GM12878 (cell line): Measurements from ENCODE around the gene PPARA. TPM values are rescaled to one million over a fixed set of nuclear protein-coding genes. Genes with fewer than 3 reads are reported as not detected.
A peak's percentile ranks its signal among the peaks of the same experiment; 100 is the strongest.

Experiments
- BCL3 ChIP-seq: IDR thresholded peaks from 2 replicates; pipeline ENCODE4 v1.6.1; 2011; ENCODE audit warnings: borderline replicate concordance, low read depth, mild to moderate bottlenecking, moderate library complexity, low read length; ENCODE audit not compliant: insufficient read depth, poor library complexity, severe bottlenecking
- CBFB ChIP-seq: IDR thresholded peaks from 2 replicates; pipeline ENCODE4 v1.6.1; 2016; ENCODE audit warnings: antibody characterized with exemption, low read depth
- CREM ChIP-seq: IDR thresholded peaks from 2 replicates; pipeline ENCODE4 v1.6.1; 2014; ENCODE audit warnings: antibody characterized with exemption, low read depth
- EZH2 ChIP-seq: IDR thresholded peaks from 2 replicates; pipeline ENCODE4 v1.6.1; 2012; ENCODE audit warnings: low read depth, mild to moderate bottlenecking, control low read depth, inconsistent platforms, low read length, borderline replicate concordance; ENCODE audit not compliant: control insufficient read depth
- IKZF2 ChIP-seq, 2 experiments: fragments of 450-650 bp; IDR thresholded peaks; 2 replicates each; pipeline ENCODE4 v1.6.1; 2017; ENCODE audit warnings: mild to moderate bottlenecking in 2 of 2, moderate library complexity in 2 of 2
- MTA2 ChIP-seq: fragments of 450-650 bp; IDR thresholded peaks from 2 replicates; pipeline ENCODE4 v1.6.1; 2016; ENCODE audit warnings: low read depth, mild to moderate bottlenecking, moderate library complexity
- PAX5 ChIP-seq: IDR thresholded peaks from 2 replicates; pipeline ENCODE4 v1.6.1; 2011; ENCODE audit warnings: low read depth, low read length, borderline replicate concordance
- POU2F2 ChIP-seq: IDR thresholded peaks from 3 replicates; pipeline ENCODE4 v1.6.1; 2011; ENCODE audit warnings: low read depth, mild to moderate bottlenecking, low read length, borderline replicate concordance
- SMAD5 ChIP-seq: IDR thresholded peaks from 2 replicates; pipeline ENCODE4 v1.6.1; 2016; ENCODE audit warnings: antibody characterized with exemption, low read depth
- SP1 ChIP-seq: IDR thresholded peaks from one replicate; pipeline ENCODE4 v1.6.1; 2011; ENCODE audit warnings: low read depth, low read length
- USF1 ChIP-seq: IDR thresholded peaks from 2 replicates; pipeline ENCODE4 v1.6.1; 2011; ENCODE audit warnings: borderline replicate concordance, low read depth, mild to moderate bottlenecking, moderate library complexity, mixed read lengths, low read length; ENCODE audit not compliant: insufficient read depth; ENCODE audit errors: extremely low read length
- WRNIP1 ChIP-seq: IDR thresholded peaks from 2 replicates; pipeline ENCODE4 v1.6.1; 2011; ENCODE audit warnings: low read depth, low read length, improper control_type of control experiment, borderline replicate concordance
- ZBED1 ChIP-seq: IDR thresholded peaks from 2 replicates; pipeline ENCODE4 v1.6.1; 2016; ENCODE audit warnings: borderline replicate concordance
- ZNF687 ChIP-seq: fragments of 450-650 bp; IDR thresholded peaks from 2 replicates; pipeline ENCODE4 v1.6.1; 2017; ENCODE audit warnings: mild to moderate bottlenecking, moderate library complexity
- polyA plus RNA-seq, 11 experiments: library from polyadenylated mRNA; depleted of rRNA in 4 of 11; unstranded in 6 of 11; stranded (reverse) in 5 of 11; fragments of >200 nt; fragmentation: Nextera tagmentation in 4 of 11; fragmentation: Illumina TruSeq in 1 of 11; extraction: Ambion mirVana in 4 of 11; extraction: Trizol in 1 of 11; gene quantifications; 1 replicate in 1 of 11; 2 replicates in 10 of 11; pipeline versions ENCODE4 v1.2.1 to v1.2.3, GENCODE V29; 2011 to 2016; ENCODE audit warnings: inconsistent platforms in 2 of 11, missing spikeins in 2 of 11, low read depth in 1 of 11
- total RNA-seq, 4 experiments: library from RNA; depleted of rRNA in 3 of 4; stranded (reverse); fragments of >200 nt in 3 of 4; fragmentation: Illumina TruSeq in 1 of 4; extraction: Trizol in 1 of 4; gene quantifications; 2 replicates each; pipeline versions ENCODE4 v1.2.1 to v1.2.3, GENCODE V29; 2013 to 2021
- TF ChIP-seq, protein P1 (sequence below): fragments of 150-350 bp; IDR thresholded peaks from 2 replicates; pipeline ENCODE4 v1.6.1; 2016; ENCODE audit warnings: low read depth, low read length
- TF ChIP-seq, protein P2 (sequence below), 3 experiments: IDR thresholded peaks in 2 of 3; conservative IDR thresholded peaks in 1 of 3; 2 replicates each; pipeline ENCODE4 v1.5.1; 2011; ENCODE audit warnings: low read depth in 3 of 3, low read length in 3 of 3, mild to moderate bottlenecking in 3 of 3, control low read depth in 2 of 3, moderate library complexity in 2 of 3, inconsistent platforms in 1 of 3, mixed read lengths in 1 of 3; ENCODE audit not compliant: control insufficient read depth in 2 of 3, insufficient read depth in 1 of 3; ENCODE audit errors: extremely low read depth in 1 of 3

The PPARA gene
- total and polyA plus RNA-seq, 10 of the 15 experiments (the other 5 are each of a cell fraction or from before 2014, with no cell fraction given) = 0.72 to 10.4 (median 4.6) TPM

- no peak for TF ChIP-seq POU2F2
- TF ChIP-seq IKZF2 (IDR thresholded peaks at IDR 0.05) = peak; percentile 21 to 34; a peak in 1 of 4 replicates
- TF ChIP-seq EZH2 = no peak
- no peak for TF ChIP-seq ZBED1
- TF ChIP-seq MTA2 = no peak
- peak; percentile 35 for TF ChIP-seq SP1
- TF ChIP-seq BCL3 = no peak
- TF ChIP-seq CREM = no peak
- TF ChIP-seq, protein P1, sequence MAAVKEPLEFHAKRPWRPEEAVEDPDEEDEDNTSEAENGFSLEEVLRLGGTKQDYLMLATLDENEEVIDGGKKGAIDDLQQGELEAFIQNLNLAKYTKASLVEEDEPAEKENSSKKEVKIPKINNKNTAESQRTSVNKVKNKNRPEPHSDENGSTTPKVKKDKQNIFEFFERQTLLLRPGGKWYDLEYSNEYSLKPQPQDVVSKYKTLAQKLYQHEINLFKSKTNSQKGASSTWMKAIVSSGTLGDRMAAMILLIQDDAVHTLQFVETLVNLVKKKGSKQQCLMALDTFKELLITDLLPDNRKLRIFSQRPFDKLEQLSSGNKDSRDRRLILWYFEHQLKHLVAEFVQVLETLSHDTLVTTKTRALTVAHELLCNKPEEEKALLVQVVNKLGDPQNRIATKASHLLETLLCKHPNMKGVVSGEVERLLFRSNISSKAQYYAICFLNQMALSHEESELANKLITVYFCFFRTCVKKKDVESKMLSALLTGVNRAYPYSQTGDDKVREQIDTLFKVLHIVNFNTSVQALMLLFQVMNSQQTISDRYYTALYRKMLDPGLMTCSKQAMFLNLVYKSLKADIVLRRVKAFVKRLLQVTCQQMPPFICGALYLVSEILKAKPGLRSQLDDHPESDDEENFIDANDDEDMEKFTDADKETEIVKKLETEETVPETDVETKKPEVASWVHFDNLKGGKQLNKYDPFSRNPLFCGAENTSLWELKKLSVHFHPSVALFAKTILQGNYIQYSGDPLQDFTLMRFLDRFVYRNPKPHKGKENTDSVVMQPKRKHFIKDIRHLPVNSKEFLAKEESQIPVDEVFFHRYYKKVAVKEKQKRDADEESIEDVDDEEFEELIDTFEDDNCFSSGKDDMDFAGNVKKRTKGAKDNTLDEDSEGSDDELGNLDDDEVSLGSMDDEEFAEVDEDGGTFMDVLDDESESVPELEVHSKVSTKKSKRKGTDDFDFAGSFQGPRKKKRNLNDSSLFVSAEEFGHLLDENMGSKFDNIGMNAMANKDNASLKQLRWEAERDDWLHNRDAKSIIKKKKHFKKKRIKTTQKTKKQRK = no peak
- TF ChIP-seq CBFB = no peak
- TF ChIP-seq PAX5 = no peak
- no peak for TF ChIP-seq USF1
- TF ChIP-seq SMAD5 = no peak
- TF ChIP-seq ZNF687 = peak; percentile 64; the same call in 1 of the 2 replicates
- TF ChIP-seq WRNIP1 = no peak
- TF ChIP-seq, protein P2, sequence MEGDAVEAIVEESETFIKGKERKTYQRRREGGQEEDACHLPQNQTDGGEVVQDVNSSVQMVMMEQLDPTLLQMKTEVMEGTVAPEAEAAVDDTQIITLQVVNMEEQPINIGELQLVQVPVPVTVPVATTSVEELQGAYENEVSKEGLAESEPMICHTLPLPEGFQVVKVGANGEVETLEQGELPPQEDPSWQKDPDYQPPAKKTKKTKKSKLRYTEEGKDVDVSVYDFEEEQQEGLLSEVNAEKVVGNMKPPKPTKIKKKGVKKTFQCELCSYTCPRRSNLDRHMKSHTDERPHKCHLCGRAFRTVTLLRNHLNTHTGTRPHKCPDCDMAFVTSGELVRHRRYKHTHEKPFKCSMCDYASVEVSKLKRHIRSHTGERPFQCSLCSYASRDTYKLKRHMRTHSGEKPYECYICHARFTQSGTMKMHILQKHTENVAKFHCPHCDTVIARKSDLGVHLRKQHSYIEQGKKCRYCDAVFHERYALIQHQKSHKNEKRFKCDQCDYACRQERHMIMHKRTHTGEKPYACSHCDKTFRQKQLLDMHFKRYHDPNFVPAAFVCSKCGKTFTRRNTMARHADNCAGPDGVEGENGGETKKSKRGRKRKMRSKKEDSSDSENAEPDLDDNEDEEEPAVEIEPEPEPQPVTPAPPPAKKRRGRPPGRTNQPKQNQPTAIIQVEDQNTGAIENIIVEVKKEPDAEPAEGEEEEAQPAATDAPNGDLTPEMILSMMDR (IDR thresholded peaks at IDR 0.05 in 2 of 3, conservative IDR thresholded peaks at IDR 0.05 in 1 of 3; ENCODE audit: control insufficient read depth in 2 of 3, extremely low read depth in 1 of 3, insufficient read depth in 1 of 3, low read depth in 3 of 3, low read length in 3 of 3) = no peak
Observed at GRCh38 chr22:46267431-46268279, 117.3 kb downstream of the PPARA start, which contains the start of gene TTC38 (continued).
